22Rv1 (cell line): ENCODE results near the gene UBLCP1.

Experiments
- H3K27ac ChIP-seq: fragments of 450-650 bp; 2 replicates; pipeline ENCODE4 v1.5.1; 2017
- CTCF ChIP-seq: fragments of 450-650 bp; IDR thresholded peaks from 2 replicates; pipeline ENCODE4 v1.5.1; 2017; ENCODE audit warnings: mild to moderate bottlenecking
- ZFX ChIP-seq: fragments of 450-650 bp; IDR thresholded peaks from 2 replicates; pipeline ENCODE4 v1.6.1; 2017; ENCODE audit warnings: antibody characterized with exemption, borderline replicate concordance

UBLCP1 gene

GRCh38 chr5:159262859-159263568 is at the start of gene UBLCP1:
TSS of gene UBLCP1 (plus strand) at chr5:159263290. CDS start at chr5:159268916, 5,626 bp downstream.
- H3K27ac ChIP-seq, result peak within 1 kb of the TSS; percentile 75
- TF ChIP-seq CTCF (no peak), ZFX (no peak)

- TF ChIP-seq ZFX (no peak), CTCF (no peak)
- H3K27ac ChIP-seq, result no peak overlapping the region
Measured at GRCh38 chr5:159214486-159215271, 48.4 kb upstream of the UBLCP1 start.

- TF ChIP-seq CTCF (no peak), ZFX (no peak)
- H3K27ac ChIP-seq, result no peak overlapping the region
Measured at GRCh38 chr5:159215886-159216285, 47.2 kb upstream of the UBLCP1 start.

GRCh38 chr5:159216454-159216853 is 46.6 kb upstream of the UBLCP1 start:
- no peak for TF ChIP-seq ZFX
- TF ChIP-seq CTCF, result no peak
- H3K27ac ChIP-seq, result no peak overlapping the region

GRCh38 chr5:159217236-159217635 is 45.9 kb upstream of the UBLCP1 start:
- TF ChIP-seq ZFX (no peak), CTCF (no peak)
- H3K27ac ChIP-seq, result no peak overlapping the region

GRCh38 chr5:159218595-159219023 is 44.5 kb upstream of the UBLCP1 start:
- no peak overlapping the region for H3K27ac ChIP-seq
- TF ChIP-seq CTCF (no peak), ZFX (no peak)

- TF ChIP-seq CTCF (no peak), ZFX (no peak)
- no peak overlapping the region for H3K27ac ChIP-seq
Measured at GRCh38 chr5:159220206-159220605, 42.9 kb upstream of the UBLCP1 start.
